ENCODE data around the gene AQP1. TPM values are rescaled to one million over a fixed set of nuclear protein-coding genes. Genes with fewer than 3 reads are reported as not detected.

Gene AQP1
- total and polyA plus RNA-seq, 2 of the 8 experiments (the other 6 are each of a cell fraction or from before 2014, with no cell fraction given) = 0.18 to 0.19 TPM

DNA sequence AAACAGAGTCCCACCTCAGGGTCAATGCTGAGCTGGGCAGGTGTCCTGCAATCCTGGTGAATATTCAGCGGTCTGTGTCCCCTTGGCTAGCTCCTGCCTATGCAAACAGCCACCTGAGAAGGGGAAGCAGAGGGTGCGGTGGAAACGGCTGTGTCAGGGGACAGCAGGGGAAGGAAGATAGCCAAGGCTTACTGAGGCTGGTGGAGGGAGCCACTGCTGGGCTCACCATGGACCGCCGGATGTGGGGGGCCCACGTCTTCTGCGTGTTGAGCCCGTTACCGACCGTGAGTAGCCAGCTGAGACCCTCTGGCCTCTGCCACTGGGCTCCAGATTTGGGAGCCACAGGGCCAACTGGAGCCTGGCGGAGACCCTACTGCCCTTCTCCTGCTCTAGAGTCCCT lies 52.2 kb downstream of the AQP1 start, which contains the start of gene GHRHR:
Gene GHRHR (plus strand): TSS at position 112 of the 400 bp plus-strand sequence. CDS start 116 bp downstream, at position 228.
- Histone ChIP-seq H2BK15ac (ENCODE audit: low read length) (no peak within 1 kb of the TSS), H3K9me3 (ENCODE audit: insufficient read depth in 2 of 2, low read depth in 1 of 2, low read length in 1 of 2) (no peaks in the 10 kb centered on the region), H3K79me2 (ENCODE audit: control insufficient read depth in 1 of 2, insufficient read depth in 2 of 2, low read length in 2 of 2) (no peaks in the 10 kb centered on the region), H3K23ac (ENCODE audit: insufficient read length) (no peak within 1 kb of the TSS), H2BK120ac (replicated peaks; ENCODE audit: low read depth, low read length) (no peak within 1 kb of the TSS), H3K23me2 (ENCODE audit: low read depth, low read length) (no peaks in the 10 kb centered on the region), H4K91ac (replicated peaks; ENCODE audit: insufficient read length, low read length) (no peak within 1 kb of the TSS), H3K18ac (ENCODE audit: extremely low read depth, low read length) (no peak within 1 kb of the TSS), H2BK12ac (ENCODE audit: low read depth, low read length) (no peak within 1 kb of the TSS), H3K79me1 (ENCODE audit: low read depth, low read length) (no peaks in the 10 kb centered on the region), H2AK5ac (ENCODE audit: low read depth, low read length) (no peak within 1 kb of the TSS), H4K20me1 (replicated peaks in 1 of 2; ENCODE audit: control insufficient read depth in 1 of 2, insufficient read depth in 2 of 2, low read length in 2 of 2) (no peaks in the 10 kb centered on the region), H2BK20ac (ENCODE audit: low read length) (no peak within 1 kb of the TSS), H2AFZ (ENCODE audit: low read length) (no peak within 1 kb of the TSS), H3K14ac (ENCODE audit: insufficient read length) (no peak within 1 kb of the TSS), H3K4me1 (replicated peaks in 1 of 4; ENCODE audit: control insufficient read depth in 3 of 4, insufficient read depth in 4 of 4, low read length in 3 of 4) (no peaks in the 10 kb centered on the region), H3K27ac (ENCODE audit: low read depth, low read length) (no peak within 1 kb of the TSS), H4K8ac (ENCODE audit: extremely low read depth, insufficient read depth, low read length) (no peak within 1 kb of the TSS), H3K56ac (replicated peaks; ENCODE audit: insufficient read length, low read depth, low read length) (no peak within 1 kb of the TSS), H4K5ac (ENCODE audit: insufficient read length, low read depth, low read length) (no peak within 1 kb of the TSS), H3K36me3 (ENCODE audit: control insufficient read depth in 2 of 4, insufficient read depth in 4 of 4, low read length in 3 of 4) (no peaks in the 10 kb centered on the region), H3K4me3 (ENCODE audit: extremely low read depth in 1 of 4, insufficient read depth in 2 of 4, low read depth in 3 of 4, low read length in 4 of 4) (no peak within 1 kb of the TSS), H3K9ac (replicated peaks in 1 of 4; ENCODE audit: extremely low read depth in 1 of 4, low read depth in 3 of 4, low read length in 3 of 4) (no peak within 1 kb of the TSS), H2BK5ac (ENCODE audit: low read depth, low read length) (no peak within 1 kb of the TSS), H3K4ac (replicated peaks; ENCODE audit: insufficient read length, low read depth, low read length) (no peak within 1 kb of the TSS), H3K27me3 (replicated peaks in 1 of 4; ENCODE audit: control insufficient read depth in 3 of 4, extremely low read depth in 1 of 4, insufficient read depth in 3 of 4, low read length in 3 of 4) (no peaks in the 10 kb centered on the region; a peak in 1 of 7 replicates), H3K4me2 (ENCODE audit: insufficient read depth in 1 of 2, low read depth in 2 of 2, low read length in 2 of 2) (no peak within 1 kb of the TSS)
- TF ChIP-seq SUZ12 (IDR thresholded peaks at IDR 0.05; ENCODE audit: low read length) = no peak
- TF ChIP-seq, protein P1, sequence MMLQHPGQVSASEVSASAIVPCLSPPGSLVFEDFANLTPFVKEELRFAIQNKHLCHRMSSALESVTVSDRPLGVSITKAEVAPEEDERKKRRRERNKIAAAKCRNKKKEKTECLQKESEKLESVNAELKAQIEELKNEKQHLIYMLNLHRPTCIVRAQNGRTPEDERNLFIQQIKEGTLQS (IDR thresholded peaks at IDR 0.05; ENCODE audit: insufficient read depth, low read depth, low read length) = no peak
- TF ChIP-seq YY1 (IDR thresholded peaks at IDR 0.05; ENCODE audit: low read depth, low read length) = no peak
- TF ChIP-seq RFX5 (IDR thresholded peaks at IDR 0.05; ENCODE audit: borderline replicate concordance, low read depth, low read length) = no peak
- no peak for TF ChIP-seq SP2 (IDR thresholded peaks at IDR 0.05; ENCODE audit: low read length)
- ChIA-PET CTCF (ENCODE audit: partially characterized antibody) (interaction anchor here (1.0 to 26.1 kb wide), 7 partner anchors 10 to 164 kb away, joined by 3 to 309 read pairs (median 4); no protein-coding TSS in a partner anchor), POLR2A (ENCODE audit: partially characterized antibody) (no interaction called here)
- DNase-seq (ENCODE audit: low read depth in 1 of 2, low spot score in 2 of 2) (no peak), FAIRE-seq (no peak)
- 84% methylated on average over 7 of the region's 11 CpGs; no CpG with 5 or more reads in 1 of the 2 experiments for WGBS, 2 experiments (ENCODE audit: extremely low coverage in 1 of 2, insufficient coverage in 1 of 2, insufficient read length in 1 of 2, insufficient replicate concordance in 2 of 2, low coverage in 1 of 2, low lambda C conversion rate in 2 of 2, missing lambda C conversion rate in 1 of 2)
